ENCODE data around the gene ANAPC15.

- TF ChIP-seq CTCF (IDR thresholded peaks at IDR 0.05): no peak
- no peak for TF ChIP-seq POLR2A (IDR thresholded peaks at IDR 0.05)
Measured at GRCh38 chr11:72139500-72139899, 27.0 kb upstream of the ANAPC15 start.
